ENCODE data around the gene JAGN1. TPM values are rescaled to one million over a fixed set of nuclear protein-coding genes. Genes with fewer than 3 reads are reported as not detected.
"Not testable (repeated sequence)": the region's sequence is repeated elsewhere in the genome, so short reads cannot be mapped to it uniquely, and the experiment has no call there.

The JAGN1 gene
- total and polyA plus RNA-seq, 7 experiments from 2014 or later: 16.0 to 54.5 (median 29.1) TPM

- DNase-seq; H3K4me1 ChIP-seq (ENCODE audit: control insufficient read depth in 2 of 2, insufficient read depth in 2 of 2, low read length in 2 of 2); H3K9me3 ChIP-seq (ENCODE audit: control insufficient read depth in 2 of 3, low read length in 3 of 3); H3K27me3 Mint-ChIP-seq; intact Hi-C loops (cut with micrococcal nuclease); H3K27ac Mint-ChIP-seq; H3K4me1 Mint-ChIP-seq; ATAC-seq; CTCF ChIA-PET; POLR2A ChIA-PET; H3K27ac ChIP-seq (ENCODE audit: low read depth, low read length); H3K4me3 ChIP-seq (ENCODE audit: low read length); H3K4me3 Mint-ChIP-seq; H3K36me3 Mint-ChIP-seq; H3K9me3 Mint-ChIP-seq; H3K27me3 ChIP-seq (ENCODE audit: control insufficient read depth in 2 of 2, insufficient read depth in 2 of 2, low read length in 2 of 2); H3K36me3 ChIP-seq (ENCODE audit: control insufficient read depth in 2 of 3, insufficient read depth in 3 of 3, low read length in 3 of 3): not testable (repeated sequence)
These were observed 14.2 kb upstream of the JAGN1 start for GRCh38 chr3:9876255-9876654.

- Histone ChIP-seq H3K36me3 (ENCODE audit: control insufficient read depth in 2 of 3, insufficient read depth in 3 of 3, low read length in 3 of 3) (no peaks in the 10 kb centered on the region), H3K27me3 (ENCODE audit: control insufficient read depth in 2 of 2, insufficient read depth in 2 of 2, low read length in 2 of 2) (no peaks in the 10 kb centered on the region), H3K9me3 (ENCODE audit: control insufficient read depth in 2 of 3, low read length in 3 of 3) (no peaks in the 10 kb centered on the region), H3K4me3 (ENCODE audit: low read length) (no peak overlapping the region), H3K27ac (ENCODE audit: low read depth, low read length) (no peak overlapping the region), H3K4me1 (ENCODE audit: control insufficient read depth in 2 of 2, insufficient read depth in 2 of 2, low read length in 2 of 2) (no peaks in the 10 kb centered on the region)
- ChIA-PET POLR2A (no interaction called here), CTCF (no interaction called here)
- no peaks in the 10 kb centered on the region for H3K9me3 Mint-ChIP-seq
- H3K4me1 Mint-ChIP-seq: peaks cover 0 to 2% (median 0%) of the 10 kb centered on the region in 7 donors
- H3K36me3 Mint-ChIP-seq: no peaks in the 10 kb centered on the region
- ATAC-seq: no peak
- DNase-seq: no peak
- no peak overlapping the region for H3K27ac Mint-ChIP-seq
- intact Hi-C loops (cut with micrococcal nuclease): no loop called here
- no peak overlapping the region for H3K4me3 Mint-ChIP-seq
- peaks cover 0 to 5% (median 0%) of the 10 kb centered on the region in 5 donors for H3K27me3 Mint-ChIP-seq
These were observed 13.4 kb upstream of the JAGN1 start for GRCh38 chr3:9876991-9877390.

GRCh38 chr3:9878700-9879099 is 11.7 kb upstream of the JAGN1 start:
- no peak overlapping the region for H3K4me3 ChIP-seq (ENCODE audit: low read length)
- Mint-ChIP-seq H3K27ac (no peak overlapping the region), H3K36me3 (no peaks in the 10 kb centered on the region), H3K9me3 (no peaks in the 10 kb centered on the region), H3K4me1 (no peaks in the 10 kb centered on the region), H3K4me3 (no peak overlapping the region), H3K27me3 (peaks cover 0 to 5% (median 0%) of the 10 kb centered on the region in 5 donors)
- DNase-seq: no peak
- no peak overlapping the region for H3K27ac ChIP-seq (ENCODE audit: low read depth, low read length)
- ChIA-PET CTCF (no interaction called here), POLR2A (no interaction called here)
- intact Hi-C loops (cut with micrococcal nuclease): no loop called here
- H3K4me1 ChIP-seq (ENCODE audit: control insufficient read depth in 2 of 2, insufficient read depth in 2 of 2, low read length in 2 of 2): no peaks in the 10 kb centered on the region
- no peaks in the 10 kb centered on the region for H3K9me3 ChIP-seq (ENCODE audit: control insufficient read depth in 2 of 3, low read length in 3 of 3)
- no peaks in the 10 kb centered on the region for H3K36me3 ChIP-seq (ENCODE audit: control insufficient read depth in 2 of 3, insufficient read depth in 3 of 3, low read length in 3 of 3)
- ATAC-seq: no peak
- no peaks in the 10 kb centered on the region for H3K27me3 ChIP-seq (ENCODE audit: control insufficient read depth in 2 of 2, insufficient read depth in 2 of 2, low read length in 2 of 2)

GRCh38 chr3:9879830-9880549 is 10.4 kb upstream of the JAGN1 start, which contains the start of gene CIDEC:
CIDEC (minus strand) TSS chr3:9880253; CDS start chr3:9878486, 1,767 bp downstream.
- ChIA-PET POLR2A (interaction anchor here (1.1 kb wide), 1 partner anchor 10 kb away, joined by 3 read pairs; no protein-coding TSS in a partner anchor), CTCF (no interaction called here)
- Mint-ChIP-seq H3K27me3 (peaks cover 0 to 5% (median 0%) of the 10 kb centered on the region in 5 donors), H3K27ac (no peak within 1 kb of the TSS), H3K9me3 (no peaks in the 10 kb centered on the region), H3K36me3 (peaks cover 0 to 3% (median 0%) of the 10 kb centered on the region in 5 donors), H3K4me1 (no peaks in the 10 kb centered on the region), H3K4me3 (no peak within 1 kb of the TSS)
- Histone ChIP-seq H3K9me3 (ENCODE audit: control insufficient read depth in 2 of 3, low read length in 3 of 3) (no peaks in the 10 kb centered on the region), H3K27ac (ENCODE audit: low read depth, low read length) (no peak within 1 kb of the TSS), H3K36me3 (ENCODE audit: control insufficient read depth in 2 of 3, insufficient read depth in 3 of 3, low read length in 3 of 3) (no peaks in the 10 kb centered on the region), H3K27me3 (ENCODE audit: control insufficient read depth in 2 of 2, insufficient read depth in 2 of 2, low read length in 2 of 2) (no peaks in the 10 kb centered on the region), H3K4me1 (ENCODE audit: control insufficient read depth in 2 of 2, insufficient read depth in 2 of 2, low read length in 2 of 2) (no peaks in the 10 kb centered on the region), H3K4me3 (ENCODE audit: low read length) (no peak within 1 kb of the TSS)
- intact Hi-C loops (cut with micrococcal nuclease): no loop called here
- DNase-seq: no peak
- no peak for ATAC-seq

GRCh38 chr3:9881441-9881840 is 9.0 kb upstream of the JAGN1 start:
- Histone ChIP-seq H3K36me3 (ENCODE audit: control insufficient read depth in 2 of 3, insufficient read depth in 3 of 3, low read length in 3 of 3) (no peaks in the 10 kb centered on the region), H3K9me3 (ENCODE audit: control insufficient read depth in 2 of 3, low read length in 3 of 3) (no peaks in the 10 kb centered on the region), H3K27me3 (ENCODE audit: control insufficient read depth in 2 of 2, insufficient read depth in 2 of 2, low read length in 2 of 2) (no peaks in the 10 kb centered on the region), H3K4me1 (ENCODE audit: control insufficient read depth in 2 of 2, insufficient read depth in 2 of 2, low read length in 2 of 2) (no peaks in the 10 kb centered on the region), H3K4me3 (ENCODE audit: low read length) (no peak overlapping the region), H3K27ac (ENCODE audit: low read depth, low read length) (no peak overlapping the region)
- no peaks in the 10 kb centered on the region for H3K4me1 Mint-ChIP-seq
- no peaks in the 10 kb centered on the region for H3K9me3 Mint-ChIP-seq
- peaks cover 0 to 5% (median 0%) of the 10 kb centered on the region in 5 donors for H3K27me3 Mint-ChIP-seq
- CTCF ChIA-PET: no interaction called here
- H3K27ac Mint-ChIP-seq: no peak overlapping the region
- DNase-seq: no peak
- H3K36me3 Mint-ChIP-seq: peaks cover 0 to 3% (median 0%) of the 10 kb centered on the region in 5 donors
- ATAC-seq: no peak
- POLR2A ChIA-PET: no interaction called here
- no peak overlapping the region for H3K4me3 Mint-ChIP-seq
- intact Hi-C loops (cut with micrococcal nuclease): no loop called here

GRCh38 chr3:9883706-9884554 is 6.5 kb upstream of the JAGN1 start:
- peaks cover 0 to 4% (median 0%) of the 10 kb centered on the region in 5 donors for H3K27me3 Mint-ChIP-seq
- H3K4me1 ChIP-seq (ENCODE audit: control insufficient read depth in 2 of 2, insufficient read depth in 2 of 2, low read length in 2 of 2): no peaks in the 10 kb centered on the region
- DNase-seq (no peak), ATAC-seq (no peak)
- intact Hi-C loops (cut with micrococcal nuclease): no loop called here
- H3K36me3 Mint-ChIP-seq: peaks cover 0 to 3% (median 0%) of the 10 kb centered on the region in 5 donors
- H3K36me3 ChIP-seq (ENCODE audit: control insufficient read depth in 2 of 3, insufficient read depth in 3 of 3, low read length in 3 of 3): no peaks in the 10 kb centered on the region
- H3K4me3 Mint-ChIP-seq: no peak overlapping the region
- ChIA-PET CTCF (interaction anchor here (0.7 kb wide), 1 partner anchor 109 kb away, joined by 3 read pairs; no protein-coding TSS in a partner anchor), POLR2A (interaction anchor here (0.8 to 0.9 kb wide), 2 partner anchors 37 to 49 kb away, joined by 3 to 4 read pairs; partner anchors contain the start of gene CRELD1)
- H3K27me3 ChIP-seq (ENCODE audit: control insufficient read depth in 2 of 2, insufficient read depth in 2 of 2, low read length in 2 of 2): no peaks in the 10 kb centered on the region
- no peak overlapping the region for H3K27ac ChIP-seq (ENCODE audit: low read depth, low read length)
- H3K9me3 ChIP-seq (ENCODE audit: control insufficient read depth in 2 of 3, low read length in 3 of 3): no peaks in the 10 kb centered on the region
- H3K27ac Mint-ChIP-seq: no peak overlapping the region
- H3K9me3 Mint-ChIP-seq: no peaks in the 10 kb centered on the region
- H3K4me3 ChIP-seq (ENCODE audit: low read length): no peak overlapping the region
- H3K4me1 Mint-ChIP-seq: peaks cover 0 to under 1% (median 0%) of the 10 kb centered on the region in 7 donors
